Stomach (tissue), 4 donors: ENCODE data around the gene ATXN2L.

Source experiments
- POLR2A ChIP-seq, 4 donors: fragments of 450-650 bp; IDR thresholded peaks; one replicate each; pipeline ENCODE4 v1.6.1; 2016; ENCODE audit warnings: antibody characterized with exemption in 4 of 4, control low read depth in 2 of 4, mild to moderate bottlenecking in 1 of 4, moderate library complexity in 1 of 4
- POLR2AphosphoS5 ChIP-seq, 3 donors: sonication (generic); formaldehyde crosslinking; IDR thresholded peaks; one replicate each; pipeline ENCODE4 v1.6.1; 2016; ENCODE audit warnings: antibody characterized with exemption in 3 of 3
- TF ChIP-seq, protein P1 (sequence below), 7 experiments: fragments of 450-650 bp in 4 of 7; fragments of 200-600 bp in 3 of 7; sonication (generic) in 3 of 7; IDR thresholded peaks; one replicate each; pipeline ENCODE4 v1.5.1; 2016 to 2019; ENCODE audit warnings: antibody characterized with exemption in 7 of 7, control low read depth in 2 of 7, mild to moderate bottlenecking in 1 of 7

DNA sequence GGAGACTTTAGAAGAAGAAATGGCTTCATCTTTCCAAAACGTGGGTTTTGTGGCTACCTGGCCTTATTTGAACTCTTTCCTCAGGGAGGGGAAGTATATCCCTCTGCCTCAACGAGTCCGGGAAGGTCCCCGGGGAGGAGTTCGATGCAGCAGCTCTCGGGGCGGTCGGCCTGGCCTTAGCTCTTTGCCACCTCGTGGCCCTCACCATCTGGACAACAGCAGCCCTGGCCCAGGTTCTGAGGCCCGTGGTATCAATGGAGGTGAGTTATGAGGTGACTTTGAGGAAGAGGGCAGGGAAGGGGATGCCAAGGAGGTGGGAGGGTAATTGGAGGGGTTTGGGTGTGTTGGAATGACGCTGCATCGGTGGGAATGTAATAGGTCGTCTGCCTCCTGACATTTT lies 7.7 kb downstream of the ATXN2L start:
- TF ChIP-seq, protein P1, sequence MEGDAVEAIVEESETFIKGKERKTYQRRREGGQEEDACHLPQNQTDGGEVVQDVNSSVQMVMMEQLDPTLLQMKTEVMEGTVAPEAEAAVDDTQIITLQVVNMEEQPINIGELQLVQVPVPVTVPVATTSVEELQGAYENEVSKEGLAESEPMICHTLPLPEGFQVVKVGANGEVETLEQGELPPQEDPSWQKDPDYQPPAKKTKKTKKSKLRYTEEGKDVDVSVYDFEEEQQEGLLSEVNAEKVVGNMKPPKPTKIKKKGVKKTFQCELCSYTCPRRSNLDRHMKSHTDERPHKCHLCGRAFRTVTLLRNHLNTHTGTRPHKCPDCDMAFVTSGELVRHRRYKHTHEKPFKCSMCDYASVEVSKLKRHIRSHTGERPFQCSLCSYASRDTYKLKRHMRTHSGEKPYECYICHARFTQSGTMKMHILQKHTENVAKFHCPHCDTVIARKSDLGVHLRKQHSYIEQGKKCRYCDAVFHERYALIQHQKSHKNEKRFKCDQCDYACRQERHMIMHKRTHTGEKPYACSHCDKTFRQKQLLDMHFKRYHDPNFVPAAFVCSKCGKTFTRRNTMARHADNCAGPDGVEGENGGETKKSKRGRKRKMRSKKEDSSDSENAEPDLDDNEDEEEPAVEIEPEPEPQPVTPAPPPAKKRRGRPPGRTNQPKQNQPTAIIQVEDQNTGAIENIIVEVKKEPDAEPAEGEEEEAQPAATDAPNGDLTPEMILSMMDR (IDR thresholded peaks at IDR 0.05), result no peak
- TF ChIP-seq POLR2A (IDR thresholded peaks at IDR 0.05), result no peak
- TF ChIP-seq POLR2AphosphoS5 (IDR thresholded peaks at IDR 0.05), result no peak
